Subcutaneous abdominal adipose tissue (tissue), 5 donors: ENCODE data around the gene TEX55.
"Not testable (repeated sequence)": the region's sequence is repeated elsewhere in the genome, so short reads cannot be mapped to it uniquely, and the experiment has no call there.

ENCODE experiments used
- H3K27ac ChIP-seq: one replicate; pipeline ENCODE4 v1.7.0; 2013; ENCODE audit warnings: low read depth, mild to moderate bottlenecking, inconsistent platforms, low read length, moderate library complexity
- H3K27me3 ChIP-seq, 5 donors: one replicate each; pipeline ENCODE4 v1.7.0; 2013; ENCODE audit warnings: low read length in 5 of 5, inconsistent platforms in 1 of 5; ENCODE audit not compliant: control insufficient read depth in 5 of 5, insufficient read depth in 4 of 5
- H3K36me3 ChIP-seq, 5 donors: one replicate each; pipeline ENCODE4 v1.7.0; 2013; ENCODE audit warnings: low read length in 5 of 5; ENCODE audit not compliant: control insufficient read depth in 5 of 5, insufficient read depth in 5 of 5
- H3K4me1 ChIP-seq, 5 donors: one replicate each; pipeline ENCODE4 v1.7.0; 2013; ENCODE audit warnings: low read length in 5 of 5, mild to moderate bottlenecking in 3 of 5, moderate library complexity in 1 of 5; ENCODE audit not compliant: control insufficient read depth in 5 of 5, insufficient read depth in 5 of 5
- H3K4me3 ChIP-seq, 5 donors: one replicate each; pipeline ENCODE4 v1.7.0; 2013; ENCODE audit warnings: low read length in 5 of 5, low read depth in 1 of 5
- H3K9ac ChIP-seq, 5 donors: one replicate each; pipeline ENCODE4 v1.7.0; 2013; ENCODE audit warnings: low read length in 5 of 5, mild to moderate bottlenecking in 4 of 5, moderate library complexity in 3 of 5
- H3K9me3 ChIP-seq, 5 donors: one replicate each; pipeline ENCODE4 v1.7.0; 2013; ENCODE audit warnings: low read length in 5 of 5; ENCODE audit not compliant: control insufficient read depth in 5 of 5
- donor health status: healthy.
- donor health status: healthy.
- donor health status: healthy.
- donor health status: healthy.
- donor health status: healthy.

TEX55 gene

DNA sequence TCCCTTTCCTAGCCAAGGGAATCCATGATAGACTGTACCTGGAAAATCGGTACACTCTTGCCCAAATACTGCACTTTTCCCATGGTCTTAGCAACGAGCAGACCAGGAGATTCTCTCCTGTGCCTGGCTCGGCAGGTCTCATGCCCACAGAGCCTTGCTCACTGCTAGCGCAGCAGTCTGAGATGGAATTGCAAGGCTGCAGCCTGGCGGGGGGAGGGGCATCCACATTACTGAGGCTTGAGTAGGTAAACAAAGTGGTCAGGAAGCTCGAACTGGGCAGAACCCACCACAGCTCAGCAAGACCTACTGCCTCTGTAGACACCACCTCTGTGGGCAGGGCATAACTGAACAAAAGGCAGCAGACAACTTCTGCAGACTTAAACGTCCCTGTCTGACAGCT, 15.7 kb upstream of the TEX55 start:
- H3K27ac ChIP-seq, H3K4me3 ChIP-seq, H3K9ac ChIP-seq, H3K36me3 ChIP-seq, H3K27me3 ChIP-seq, H3K4me1 ChIP-seq, H3K9me3 ChIP-seq: not testable (repeated sequence)

DNA sequence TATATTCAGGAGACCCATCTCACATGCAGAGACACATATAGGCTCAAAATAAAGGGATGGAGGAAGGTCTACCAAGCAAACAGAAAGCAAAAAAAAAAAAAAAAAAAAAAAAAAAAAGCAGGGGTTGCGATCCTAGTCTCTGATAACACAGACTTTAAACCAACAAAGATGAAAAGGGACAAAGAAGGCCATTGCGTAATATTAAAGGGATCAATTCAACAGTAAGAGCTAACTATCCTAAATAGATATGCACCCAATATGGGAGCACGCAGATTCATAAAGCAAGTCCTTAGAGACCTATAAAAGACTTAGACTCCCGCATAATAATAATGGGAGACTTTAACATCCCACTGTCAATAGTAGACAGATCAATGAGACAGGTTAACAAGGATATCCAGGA, 13.7 kb upstream of the TEX55 start:
- H3K4me1 ChIP-seq, H3K9ac ChIP-seq: not testable (repeated sequence)

GRCh38 chr3:119139360-119139759, 6.6 kb upstream of the TEX55 start:
- H3K9me3 ChIP-seq, H3K9ac ChIP-seq, H3K4me3 ChIP-seq, H3K27ac ChIP-seq, H3K4me1 ChIP-seq, H3K36me3 ChIP-seq, H3K27me3 ChIP-seq: not testable (repeated sequence)

More for the DNA sequence above, 13.7 kb upstream of the TEX55 start:
- H3K27me3 ChIP-seq, H3K9me3 ChIP-seq, H3K27ac ChIP-seq, H3K4me3 ChIP-seq, H3K36me3 ChIP-seq: not testable (repeated sequence)

DNA sequence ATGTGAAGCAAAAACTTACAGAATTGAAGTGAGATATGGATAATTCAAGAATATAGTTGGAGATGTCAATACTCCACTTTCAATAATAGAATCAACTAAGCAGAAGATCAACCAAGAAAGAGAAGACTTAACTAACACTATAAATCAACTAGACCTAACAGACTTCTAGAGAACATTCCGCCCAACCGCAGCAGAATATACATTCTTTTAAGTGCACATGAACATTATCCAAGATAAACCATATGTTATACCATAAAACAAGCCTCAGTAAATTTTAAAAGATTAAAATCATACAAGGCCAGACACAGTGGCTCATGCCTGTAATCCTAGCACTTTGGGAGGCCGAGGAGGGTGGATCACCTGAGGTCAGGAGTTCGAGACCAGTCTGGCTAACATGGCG, 5.5 kb upstream of the TEX55 start:
- Histone ChIP-seq H3K9ac (no peak overlapping the region), H3K4me1 (no peaks in the 10 kb centered on the region), H3K9me3 (no peaks in the 10 kb centered on the region), H3K4me3 (no peak overlapping the region), H3K27me3 (no peaks in the 10 kb centered on the region), H3K36me3 (no peaks in the 10 kb centered on the region), H3K27ac (no peak overlapping the region)

DNA sequence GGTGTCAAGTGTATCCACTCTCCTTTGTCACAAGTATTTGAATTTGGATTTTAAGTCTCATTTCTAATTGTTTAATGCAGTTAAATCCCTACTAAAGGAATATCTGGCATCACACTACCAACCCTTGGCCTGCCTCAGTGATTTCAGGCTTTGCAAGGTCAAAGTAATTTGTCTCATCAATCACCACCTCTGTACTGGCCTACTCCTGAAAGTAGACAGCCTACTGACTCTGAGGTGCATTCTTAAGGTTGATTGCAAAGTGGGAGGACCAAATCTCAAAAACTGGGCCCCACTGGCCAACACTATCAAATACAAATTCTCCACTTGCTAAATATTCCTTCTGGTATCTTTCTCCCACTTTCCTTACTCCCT, 851 bp upstream of the TEX55 start:
- Histone ChIP-seq H3K9ac (no peak overlapping the region), H3K4me3 (no peak overlapping the region), H3K27me3 (no peaks in the 10 kb centered on the region), H3K27ac (no peak overlapping the region), H3K9me3 (no peaks in the 10 kb centered on the region), H3K4me1 (no peaks in the 10 kb centered on the region), H3K36me3 (no peaks in the 10 kb centered on the region)

GRCh38 chr3:119146578-119147375, 812 bp downstream of the TEX55 start:
- Histone ChIP-seq H3K9ac (no peak overlapping the region), H3K27ac (no peak overlapping the region), H3K9me3 (no peaks in the 10 kb centered on the region), H3K27me3 (no peaks in the 10 kb centered on the region), H3K36me3 (no peaks in the 10 kb centered on the region), H3K4me1 (no peaks in the 10 kb centered on the region), H3K4me3 (no peak overlapping the region)

GRCh38 chr3:119147494-119147893, 1.5 kb downstream of the TEX55 start:
- Histone ChIP-seq H3K4me3 (no peak overlapping the region), H3K36me3 (no peaks in the 10 kb centered on the region), H3K27me3 (no peaks in the 10 kb centered on the region), H3K4me1 (no peaks in the 10 kb centered on the region), H3K9ac (no peak overlapping the region), H3K27ac (no peak overlapping the region), H3K9me3 (no peaks in the 10 kb centered on the region)

DNA sequence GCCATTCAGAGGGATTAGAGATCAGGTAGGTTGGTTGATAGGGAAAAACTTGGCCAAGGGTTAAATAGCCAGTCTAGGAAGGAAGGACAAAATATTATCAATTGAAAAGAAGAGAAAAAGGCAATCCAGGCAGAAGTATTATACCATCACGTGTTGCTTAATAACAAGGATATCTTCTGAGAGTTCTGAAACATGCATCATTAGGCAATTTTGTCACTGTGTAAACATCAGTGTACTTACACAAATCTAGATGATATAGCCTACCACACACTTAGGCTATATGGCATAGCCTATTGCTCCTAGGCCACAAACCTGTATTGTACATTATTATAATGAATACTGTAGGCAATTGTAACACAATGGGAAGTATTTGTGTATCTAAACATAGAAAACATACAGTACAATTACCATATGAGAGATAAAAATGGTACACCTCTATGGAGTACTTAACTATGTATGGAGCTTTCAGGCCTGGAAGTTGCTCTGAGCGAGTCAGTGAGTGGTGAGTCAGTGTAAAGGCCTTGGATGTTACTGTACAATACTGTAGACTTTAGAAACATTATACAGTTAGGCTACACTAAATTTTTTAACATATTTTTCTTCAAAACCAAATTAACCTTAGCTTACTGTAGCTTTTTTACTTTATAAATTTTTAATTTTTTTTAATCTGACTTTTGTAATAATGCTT, 2.7 kb downstream of the TEX55 start:
- Histone ChIP-seq H3K27me3 (no peaks in the 10 kb centered on the region), H3K27ac (no peak overlapping the region), H3K9me3 (peaks cover 0 to 4% (median 3%) of the 10 kb centered on the region in 5 donors), H3K9ac (peak overlapping the region in 1 of 5 donors; percentile 13), H3K36me3 (no peaks in the 10 kb centered on the region), H3K4me1 (no peaks in the 10 kb centered on the region), H3K4me3 (no peak overlapping the region)

- H3K9me3 ChIP-seq = peaks cover 0 to 10% (median 3%) of the 10 kb centered on the region in 5 donors
- no peak overlapping the region for H3K27ac ChIP-seq
- H3K4me1 ChIP-seq = no peaks in the 10 kb centered on the region
- H3K4me3 ChIP-seq = no peak overlapping the region
- H3K9ac ChIP-seq = no peak overlapping the region
- no peaks in the 10 kb centered on the region for H3K27me3 ChIP-seq
- H3K36me3 ChIP-seq = no peaks in the 10 kb centered on the region
Observed at GRCh38 chr3:119149484-119149883, 3.5 kb downstream of the TEX55 start.

- peaks cover 0 to 16% (median 10%) of the 10 kb centered on the region in 5 donors for H3K9me3 ChIP-seq
- no peaks in the 10 kb centered on the region for H3K4me1 ChIP-seq
- H3K27me3 ChIP-seq = no peaks in the 10 kb centered on the region
- H3K27ac ChIP-seq = no peak overlapping the region
- no peaks in the 10 kb centered on the region for H3K36me3 ChIP-seq
- H3K4me3 ChIP-seq = no peak overlapping the region
- H3K9ac ChIP-seq = no peak overlapping the region
Observed at GRCh38 chr3:119156868-119157267, 10.9 kb downstream of the TEX55 start.
